SK-N-SH treated with all-trans-retinoic acid at 6 μM for 48 hours (cell line): ENCODE measurements around the gene KCNIP1.

Source experiments
- ATAC-seq: fragments of 200-7000 bp; cut with Tn5 transposase; 3 replicates; pipeline ENCODE4 v1.9.1; 2020; ENCODE audit warnings: mild to moderate bottlenecking, moderate library complexity
- ARNTL ChIP-seq: fragments of 450-650 bp; formaldehyde crosslinking; IDR thresholded peaks from 2 replicates; pipeline ENCODE4 v1.5.0; 2020; ENCODE audit warnings: low read depth, mild to moderate bottlenecking, moderate library complexity, borderline replicate concordance
- BACH2 ChIP-seq: fragments of 250-450 bp; sonication (Bioruptor Pico); IDR thresholded peaks from 2 replicates; pipeline ENCODE4 v1.9.0; 2021; ENCODE audit warnings: mild to moderate bottlenecking, borderline replicate concordance
- CREB5 ChIP-seq: fragments of 250-450 bp; sonication (Bioruptor Pico); IDR thresholded peaks from 2 replicates; pipeline ENCODE4 v1.5.1; 2020; ENCODE audit warnings: low read depth, mild to moderate bottlenecking, moderate library complexity
- CSDC2 ChIP-seq: fragments of 250-450 bp; sonication (Bioruptor Pico); IDR thresholded peaks from 2 replicates; pipeline ENCODE4 v1.5.0; 2020; ENCODE audit warnings: mild to moderate bottlenecking, moderate library complexity
- ESRRG ChIP-seq: fragments of 250-450 bp; sonication (Bioruptor Pico); IDR thresholded peaks from 2 replicates; pipeline ENCODE4 v1.6.1; 2021; ENCODE audit warnings: mild to moderate bottlenecking
- PATZ1 ChIP-seq: fragments of 250-450 bp; sonication (Bioruptor Pico); IDR thresholded peaks from 2 replicates; pipeline ENCODE4 v1.8.0; 2020; ENCODE audit warnings: mild to moderate bottlenecking, moderate library complexity, borderline replicate concordance
- POU6F1 ChIP-seq: fragments of 250-450 bp; sonication (Bioruptor Pico); IDR thresholded peaks from 2 replicates; pipeline ENCODE4 v1.8.0; 2021; ENCODE audit warnings: low read depth, mild to moderate bottlenecking, moderate library complexity, borderline replicate concordance
- PPARA ChIP-seq: fragments of 250-450 bp; sonication (Bioruptor Pico); IDR thresholded peaks from 2 replicates; pipeline ENCODE4 v1.5.0; 2020; ENCODE audit warnings: mild to moderate bottlenecking, borderline replicate concordance
- RARB ChIP-seq: fragments of 250-450 bp; sonication (Bioruptor Pico); IDR thresholded peaks from 2 replicates; pipeline ENCODE4 v1.8.0; 2021; ENCODE audit warnings: mild to moderate bottlenecking, moderate library complexity
- SNAI2 ChIP-seq: fragments of 250-450 bp; sonication (Bioruptor Pico); IDR thresholded peaks from 2 replicates; pipeline ENCODE4 v1.5.0; 2020; ENCODE audit warnings: mild to moderate bottlenecking, moderate library complexity
- TCF4 ChIP-seq: fragments of 250-450 bp; sonication (Bioruptor Pico); IDR thresholded peaks from 2 replicates; pipeline ENCODE4 v1.8.0; 2021; ENCODE audit warnings: mild to moderate bottlenecking, moderate library complexity, borderline replicate concordance
- ZC3H10 ChIP-seq: fragments of 250-450 bp; sonication (Bioruptor Pico); IDR thresholded peaks from 2 replicates; pipeline ENCODE4 v1.5.1; 2021; ENCODE audit warnings: mild to moderate bottlenecking, moderate library complexity
- ZFP30 ChIP-seq: fragments of 450-650 bp; formaldehyde crosslinking; IDR thresholded peaks from 2 replicates; pipeline ENCODE4 v1.5.0; 2022; ENCODE audit warnings: mild to moderate bottlenecking, moderate library complexity
- ZNF565 ChIP-seq: fragments of 450-650 bp; formaldehyde crosslinking; conservative IDR thresholded peaks from 2 replicates; pipeline ENCODE4 v1.5.0; 2020; ENCODE audit warnings: low read depth, mild to moderate bottlenecking, moderate library complexity
- ZNF70 ChIP-seq: fragments of 450-650 bp; formaldehyde crosslinking; IDR thresholded peaks from 2 replicates; pipeline ENCODE4 v1.5.0; 2020; ENCODE audit warnings: mild to moderate bottlenecking, moderate library complexity
- ZNF8 ChIP-seq: fragments of 450-650 bp; formaldehyde crosslinking; IDR thresholded peaks from 2 replicates; pipeline ENCODE4 v1.5.0; 2020; ENCODE audit warnings: mild to moderate bottlenecking, moderate library complexity
- TF ChIP-seq, protein P1 (sequence below): fragments of 250-450 bp; sonication (Bioruptor Pico); IDR thresholded peaks from 2 replicates; pipeline ENCODE4 v1.5.0; 2020; ENCODE audit warnings: mild to moderate bottlenecking, moderate library complexity
- TF ChIP-seq, protein P2 (sequence below): fragments of 250-450 bp; sonication (Bioruptor Pico); IDR thresholded peaks from 2 replicates; pipeline ENCODE4 v1.5.1; 2021; ENCODE audit warnings: mild to moderate bottlenecking, moderate library complexity

The KCNIP1 gene

GRCh38 chr5:170628028-170628427 is 124.2 kb downstream of the KCNIP1 start (continued):
- TF ChIP-seq POU6F1: no peak
- TF ChIP-seq, all 23 proteins: peak for 0

- ATAC-seq: no peak
- no peak for TF ChIP-seq RARB
- TF ChIP-seq ZFP30 (CRISPR knock-in tag): no peak
- TF ChIP-seq ZNF8 (CRISPR knock-in tag): no peak
- no peak for TF ChIP-seq CREB5
- no peak for TF ChIP-seq PPARA (CRISPR knock-in tag)
- no peak for TF ChIP-seq POU6F1
- TF ChIP-seq, protein P1, sequence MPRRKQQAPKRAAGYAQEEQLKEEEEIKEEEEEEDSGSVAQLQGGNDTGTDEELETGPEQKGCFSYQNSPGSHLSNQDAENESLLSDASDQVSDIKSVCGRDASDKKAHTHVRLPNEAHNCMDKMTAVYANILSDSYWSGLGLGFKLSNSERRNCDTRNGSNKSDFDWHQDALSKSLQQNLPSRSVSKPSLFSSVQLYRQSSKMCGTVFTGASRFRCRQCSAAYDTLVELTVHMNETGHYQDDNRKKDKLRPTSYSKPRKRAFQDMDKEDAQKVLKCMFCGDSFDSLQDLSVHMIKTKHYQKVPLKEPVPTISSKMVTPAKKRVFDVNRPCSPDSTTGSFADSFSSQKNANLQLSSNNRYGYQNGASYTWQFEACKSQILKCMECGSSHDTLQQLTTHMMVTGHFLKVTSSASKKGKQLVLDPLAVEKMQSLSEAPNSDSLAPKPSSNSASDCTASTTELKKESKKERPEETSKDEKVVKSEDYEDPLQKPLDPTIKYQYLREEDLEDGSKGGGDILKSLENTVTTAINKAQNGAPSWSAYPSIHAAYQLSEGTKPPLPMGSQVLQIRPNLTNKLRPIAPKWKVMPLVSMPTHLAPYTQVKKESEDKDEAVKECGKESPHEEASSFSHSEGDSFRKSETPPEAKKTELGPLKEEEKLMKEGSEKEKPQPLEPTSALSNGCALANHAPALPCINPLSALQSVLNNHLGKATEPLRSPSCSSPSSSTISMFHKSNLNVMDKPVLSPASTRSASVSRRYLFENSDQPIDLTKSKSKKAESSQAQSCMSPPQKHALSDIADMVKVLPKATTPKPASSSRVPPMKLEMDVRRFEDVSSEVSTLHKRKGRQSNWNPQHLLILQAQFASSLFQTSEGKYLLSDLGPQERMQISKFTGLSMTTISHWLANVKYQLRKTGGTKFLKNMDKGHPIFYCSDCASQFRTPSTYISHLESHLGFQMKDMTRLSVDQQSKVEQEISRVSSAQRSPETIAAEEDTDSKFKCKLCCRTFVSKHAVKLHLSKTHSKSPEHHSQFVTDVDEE (CRISPR knock-in tag): no peak
- no peak for TF ChIP-seq ZC3H10 (CRISPR knock-in tag)
- TF ChIP-seq BACH2 (CRISPR knock-in tag): no peak
- no peak for TF ChIP-seq CSDC2
- no peak for TF ChIP-seq ARNTL (CRISPR knock-in tag)
- no peak for TF ChIP-seq PATZ1
- no peak for TF ChIP-seq ESRRG
Observed at GRCh38 chr5:170628691-170629565, 125.1 kb downstream of the KCNIP1 start.

DNA sequence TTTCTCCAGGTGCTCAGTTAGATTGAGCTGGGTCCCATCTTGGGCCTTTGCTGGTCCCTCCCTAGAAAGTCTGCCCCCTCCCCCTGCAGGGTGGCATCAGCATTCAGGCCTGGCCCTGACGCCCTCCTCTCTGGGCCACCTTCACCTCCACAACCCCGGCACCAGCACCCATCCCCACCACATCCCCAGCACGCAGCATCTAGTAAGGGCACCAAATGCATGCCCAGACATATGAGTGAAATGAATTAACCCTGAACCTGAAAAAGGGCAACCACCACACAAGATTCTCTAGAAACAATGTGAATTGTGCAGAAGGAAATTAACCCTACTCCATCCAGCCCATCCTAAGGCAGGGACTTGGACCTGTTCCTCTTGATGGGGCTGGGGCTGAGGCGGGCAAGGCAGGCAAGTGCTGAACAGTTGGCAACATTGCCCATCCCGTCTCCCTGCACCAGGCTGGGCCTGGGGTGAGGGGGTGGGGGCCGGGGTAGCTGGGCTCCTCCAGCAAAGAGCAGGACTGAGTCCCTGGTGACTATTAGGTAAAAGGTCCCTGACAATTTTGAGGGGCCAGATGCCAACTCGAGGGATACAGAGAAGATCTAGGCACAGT is 125.9 kb downstream of the KCNIP1 start:
- TF ChIP-seq ESRRG (no peak), RARB (no peak), BACH2 (CRISPR knock-in tag) (no peak), ZNF70 (no peak), PPARA (CRISPR knock-in tag) (no peak), ZC3H10 (CRISPR knock-in tag) (no peak), PATZ1 (no peak), TCF4 (CRISPR knock-in tag) (no peak), SNAI2 (CRISPR knock-in tag) (no peak), ZNF565 (no peak)
- TF ChIP-seq, protein P2, sequence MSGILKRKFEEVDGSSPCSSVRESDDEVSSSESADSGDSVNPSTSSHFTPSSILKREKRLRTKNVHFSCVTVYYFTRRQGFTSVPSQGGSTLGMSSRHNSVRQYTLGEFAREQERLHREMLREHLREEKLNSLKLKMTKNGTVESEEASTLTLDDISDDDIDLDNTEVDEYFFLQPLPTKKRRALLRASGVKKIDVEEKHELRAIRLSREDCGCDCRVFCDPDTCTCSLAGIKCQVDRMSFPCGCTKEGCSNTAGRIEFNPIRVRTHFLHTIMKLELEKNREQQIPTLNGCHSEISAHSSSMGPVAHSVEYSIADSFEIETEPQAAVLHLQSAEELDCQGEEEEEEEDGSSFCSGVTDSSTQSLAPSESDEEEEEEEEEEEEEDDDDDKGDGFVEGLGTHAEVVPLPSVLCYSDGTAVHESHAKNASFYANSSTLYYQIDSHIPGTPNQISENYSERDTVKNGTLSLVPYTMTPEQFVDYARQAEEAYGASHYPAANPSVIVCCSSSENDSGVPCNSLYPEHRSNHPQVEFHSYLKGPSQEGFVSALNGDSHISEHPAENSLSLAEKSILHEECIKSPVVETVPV (CRISPR knock-in tag): no peak
- no peak for ATAC-seq
